Cardiac muscle cell (in vitro differentiated cells and primary cell): ENCODE measurements around the gene RHBG. TPM values are rescaled to one million over a fixed set of nuclear protein-coding genes. Genes with fewer than 3 reads are reported as not detected.

ENCODE experiments used
- DNase-seq, 2 donors: peaks; one replicate each; pipeline versions ENCODE4 v3.0.0 to v3.0.0-alpha.2; 2010 to 2017; ENCODE audit warnings: low read depth in 1 of 2, low spot score in 1 of 2
- H3K27ac ChIP-seq: fragments of 200-600 bp; sonication (generic); 2 replicates; pipeline ENCODE4 v1.5.1; 2016
- H3K27me3 ChIP-seq: fragments of 200-600 bp; sonication (generic); 2 replicates; pipeline ENCODE4 v1.6.0; 2016; ENCODE audit warnings: control low read depth
- H3K36me3 ChIP-seq: fragments of 200-600 bp; sonication (generic); 2 replicates; pipeline ENCODE4 v1.5.1; 2016; ENCODE audit warnings: control low read depth
- H3K4me1 ChIP-seq: fragments of 200-600 bp; sonication (generic); 2 replicates; pipeline ENCODE4 v1.8.1; 2017; ENCODE audit warnings: low read depth, mild to moderate bottlenecking, mixed run types
- H3K4me3 ChIP-seq: fragments of 200-600 bp; sonication (generic); 2 replicates; pipeline ENCODE4 v1.5.1; 2016; ENCODE audit warnings: mild to moderate bottlenecking
- H3K9me3 ChIP-seq: fragments of 200-600 bp; sonication (generic); 2 replicates; pipeline ENCODE4 v1.5.1; 2017; ENCODE audit warnings: low read depth, mild to moderate bottlenecking, control low read depth
- polyA plus RNA-seq: library from polyadenylated mRNA; unstranded; fragments of >200 nt; fragmentation: Nextera tagmentation; extraction: Ambion mirVana; gene quantifications from 2 replicates; pipeline ENCODE4 v1.2.1, GENCODE V29; 2016
- total RNA-seq: library from RNA; depleted of rRNA; stranded (reverse); fragments of >200 nt; gene quantifications from 2 replicates; pipeline ENCODE4 v1.2.3, GENCODE V29; 2016
- TF ChIP-seq, protein P1 (sequence below): IDR thresholded peaks from 2 replicates; pipeline ENCODE4 v1.5.1; 2012; ENCODE audit warnings: low read depth, mild to moderate bottlenecking, low read length

Gene RHBG
- total and polyA plus RNA-seq, 2 experiments from 2014 or later: not detected

DNA sequence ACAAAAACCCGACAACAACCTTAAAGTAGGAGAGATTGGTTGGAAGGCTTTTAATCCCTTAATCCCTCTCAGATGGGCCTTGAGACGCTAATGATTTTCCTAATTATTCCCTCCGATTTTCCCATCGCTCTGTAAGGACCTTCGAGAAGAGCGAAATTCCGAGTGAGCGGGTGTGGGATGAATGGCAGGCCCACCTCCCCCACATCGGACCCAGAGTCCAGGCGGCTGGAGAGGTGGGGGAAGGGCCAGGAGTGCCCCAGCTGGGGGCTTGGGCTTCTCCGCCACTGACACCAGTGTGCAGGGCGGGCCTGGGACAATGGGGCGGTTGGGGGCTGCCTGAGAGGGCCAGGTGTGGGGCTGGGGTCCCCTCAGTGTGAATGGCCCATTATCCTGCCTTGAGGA, 23.4 kb downstream of the RHBG start:
- no peak for DNase-seq
- Histone ChIP-seq H3K36me3 (no peaks in the 10 kb centered on the region), H3K27ac (no peak overlapping the region), H3K4me3 (no peak overlapping the region), H3K9me3 (no peaks in the 10 kb centered on the region), H3K4me1 (no peaks in the 10 kb centered on the region), H3K27me3 (peaks cover 39% of the 10 kb centered on the region)
- TF ChIP-seq, protein P1, sequence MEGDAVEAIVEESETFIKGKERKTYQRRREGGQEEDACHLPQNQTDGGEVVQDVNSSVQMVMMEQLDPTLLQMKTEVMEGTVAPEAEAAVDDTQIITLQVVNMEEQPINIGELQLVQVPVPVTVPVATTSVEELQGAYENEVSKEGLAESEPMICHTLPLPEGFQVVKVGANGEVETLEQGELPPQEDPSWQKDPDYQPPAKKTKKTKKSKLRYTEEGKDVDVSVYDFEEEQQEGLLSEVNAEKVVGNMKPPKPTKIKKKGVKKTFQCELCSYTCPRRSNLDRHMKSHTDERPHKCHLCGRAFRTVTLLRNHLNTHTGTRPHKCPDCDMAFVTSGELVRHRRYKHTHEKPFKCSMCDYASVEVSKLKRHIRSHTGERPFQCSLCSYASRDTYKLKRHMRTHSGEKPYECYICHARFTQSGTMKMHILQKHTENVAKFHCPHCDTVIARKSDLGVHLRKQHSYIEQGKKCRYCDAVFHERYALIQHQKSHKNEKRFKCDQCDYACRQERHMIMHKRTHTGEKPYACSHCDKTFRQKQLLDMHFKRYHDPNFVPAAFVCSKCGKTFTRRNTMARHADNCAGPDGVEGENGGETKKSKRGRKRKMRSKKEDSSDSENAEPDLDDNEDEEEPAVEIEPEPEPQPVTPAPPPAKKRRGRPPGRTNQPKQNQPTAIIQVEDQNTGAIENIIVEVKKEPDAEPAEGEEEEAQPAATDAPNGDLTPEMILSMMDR: no peak

DNA sequence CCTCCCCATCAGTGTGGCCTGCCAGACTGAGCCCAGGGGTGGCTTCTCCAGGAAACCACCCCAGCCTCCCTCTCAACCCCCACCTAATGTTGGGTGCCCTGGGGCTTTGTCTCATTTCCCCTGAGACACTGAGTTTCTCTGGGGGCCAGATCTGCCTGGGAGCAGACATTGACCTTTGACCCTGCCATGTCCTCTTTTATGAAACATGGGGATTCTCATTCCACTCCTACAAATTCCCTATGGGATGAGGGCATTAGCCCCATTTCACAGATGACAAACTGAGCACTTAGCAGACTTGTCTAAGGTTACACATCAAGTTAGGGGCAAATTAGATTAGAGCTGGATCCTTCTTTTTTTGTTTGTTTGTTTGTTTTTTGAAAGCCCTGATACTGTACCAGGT, 24.1 kb downstream of the RHBG start:
- Histone ChIP-seq H3K4me3 (no peak overlapping the region), H3K27me3 (peaks cover 33% of the 10 kb centered on the region), H3K36me3 (no peaks in the 10 kb centered on the region), H3K27ac (no peak overlapping the region), H3K4me1 (no peaks in the 10 kb centered on the region), H3K9me3 (no peaks in the 10 kb centered on the region)
- DNase-seq: no peak
- TF ChIP-seq, protein P1: no peak

- DNase-seq: no peak
- H3K27ac ChIP-seq: no peak overlapping the region
- TF ChIP-seq, protein P1: no peak
- no peaks in the 10 kb centered on the region for H3K4me1 ChIP-seq
- no peak overlapping the region for H3K4me3 ChIP-seq
- H3K27me3 ChIP-seq: peaks cover 23% of the 10 kb centered on the region
- H3K36me3 ChIP-seq: no peaks in the 10 kb centered on the region
- no peaks in the 10 kb centered on the region for H3K9me3 ChIP-seq
Observed at GRCh38 chr1:156394082-156394481, 25.1 kb downstream of the RHBG start.

- Histone ChIP-seq H3K9me3 (no peaks in the 10 kb centered on the region), H3K4me1 (no peaks in the 10 kb centered on the region), H3K27ac (no peak overlapping the region), H3K4me3 (no peak overlapping the region), H3K36me3 (no peaks in the 10 kb centered on the region), H3K27me3 (peaks cover 14% of the 10 kb centered on the region)
- TF ChIP-seq, protein P1: no peak
- no peak for DNase-seq
Observed at GRCh38 chr1:156394835-156395461, 25.9 kb downstream of the RHBG start.

GRCh38 chr1:156399355-156400125, 30.5 kb downstream of the RHBG start:
- Histone ChIP-seq H3K27me3 (peaks cover 3% of the 10 kb centered on the region), H3K27ac (no peak overlapping the region), H3K4me1 (no peaks in the 10 kb centered on the region), H3K36me3 (no peaks in the 10 kb centered on the region), H3K4me3 (no peak overlapping the region), H3K9me3 (no peaks in the 10 kb centered on the region)
- DNase-seq: no peak
- TF ChIP-seq, protein P1: no peak
